Hepatocyte (in vitro differentiated cells): ENCODE results near the gene CBR3. TPM values are rescaled to one million over a fixed set of nuclear protein-coding genes. Genes with fewer than 3 reads are reported as not detected.

Source experiments
- DNase-seq: peaks from one replicate; pipeline ENCODE4 v3.0.0-alpha.2; 2016; ENCODE audit warnings: low spot score
- H2AFZ ChIP-seq: fragments of 200-600 bp; sonication (generic); 2 replicates; pipeline ENCODE4 v1.6.0; 2016; ENCODE audit warnings: antibody characterized with exemption, mild to moderate bottlenecking
- H3K27ac ChIP-seq: fragments of 200-600 bp; sonication (generic); 2 replicates; pipeline ENCODE4 v1.5.1; 2016; ENCODE audit warnings: mild to moderate bottlenecking
- H3K27me3 ChIP-seq: fragments of 200-600 bp; sonication (generic); 2 replicates; pipeline ENCODE4 v1.6.1; 2016
- H3K36me3 ChIP-seq: fragments of 200-600 bp; sonication (generic); replicated peaks from 2 replicates; pipeline ENCODE4 v1.5.1; 2016; ENCODE audit warnings: low read depth; ENCODE audit not compliant: insufficient read depth
- H3K4me1 ChIP-seq: fragments of 200-600 bp; sonication (generic); 2 replicates; pipeline ENCODE4 v1.5.1; 2016; ENCODE audit warnings: mild to moderate bottlenecking, moderate library complexity; ENCODE audit not compliant: insufficient read depth
- H3K4me2 ChIP-seq: fragments of 200-600 bp; sonication (generic); 2 replicates; pipeline ENCODE4 v1.6.0; 2016
- H3K4me3 ChIP-seq: fragments of 200-600 bp; sonication (generic); 2 replicates; pipeline ENCODE4 v1.5.1; 2016; ENCODE audit warnings: mild to moderate bottlenecking
- H3K79me2 ChIP-seq: fragments of 200-600 bp; sonication (generic); 2 replicates; pipeline ENCODE4 v1.6.0; 2017; ENCODE audit warnings: mild to moderate bottlenecking
- H3K9me2 ChIP-seq: fragments of 200-600 bp; sonication (generic); replicated peaks from 2 replicates; pipeline ENCODE4 v1.6.0; 2017; ENCODE audit warnings: mild to moderate bottlenecking; ENCODE audit not compliant: insufficient read depth
- H3K9me3 ChIP-seq: fragments of 200-600 bp; sonication (generic); 2 replicates; pipeline ENCODE4 v1.5.1; 2016; ENCODE audit warnings: low read depth, mild to moderate bottlenecking
- H4K20me1 ChIP-seq: fragments of 200-600 bp; sonication (generic); 2 replicates; pipeline ENCODE4 v1.6.0; 2016; ENCODE audit warnings: mild to moderate bottlenecking; ENCODE audit not compliant: insufficient read depth, poor library complexity, severe bottlenecking
- EZH2 ChIP-seq: fragments of 200-600 bp; sonication (generic); IDR thresholded peaks from 2 replicates; pipeline ENCODE4 v1.6.1; 2016; ENCODE audit warnings: antibody characterized with exemption, mild to moderate bottlenecking, borderline replicate concordance
- EZH2phosphoT487 ChIP-seq: fragments of 200-600 bp; sonication (generic); IDR thresholded peaks from one replicate; pipeline ENCODE4 v1.6.1; 2018; ENCODE audit warnings: antibody characterized with exemption, mild to moderate bottlenecking, low read depth, moderate library complexity; ENCODE audit not compliant: unreplicated experiment, severe bottlenecking
- WGBS: methylation state at CpG from one replicate; pipeline ENCODE4 v1.1.6; 2016; ENCODE audit warnings: low lambda C conversion rate; ENCODE audit errors: missing lambda C conversion rate; 5-methylcytosine and 5-hydroxymethylcytosine counted together
- polyA plus RNA-seq: library from polyadenylated mRNA; unstranded; fragments of >200 nt; fragmentation: Nextera tagmentation; extraction: Ambion mirVana; gene quantifications from 2 replicates; pipeline ENCODE4 v1.2.1, GENCODE V29; 2016
- total RNA-seq: library from RNA; depleted of rRNA; stranded (reverse); fragments of >200 nt; gene quantifications from 2 replicates; pipeline ENCODE4 v1.2.3, GENCODE V29; 2014
- TF ChIP-seq, protein P1 (sequence below): fragments of 200-600 bp; sonication (generic); IDR thresholded peaks from 2 replicates; pipeline ENCODE4 v1.5.1; 2016; ENCODE audit warnings: antibody characterized with exemption, mild to moderate bottlenecking; ENCODE audit not compliant: poor library complexity

Gene CBR3
- 0.12 and 1.7 TPM in 2 replicates for total RNA-seq
- polyA plus RNA-seq: 0.22 and 0.56 TPM in 2 replicates

DNA sequence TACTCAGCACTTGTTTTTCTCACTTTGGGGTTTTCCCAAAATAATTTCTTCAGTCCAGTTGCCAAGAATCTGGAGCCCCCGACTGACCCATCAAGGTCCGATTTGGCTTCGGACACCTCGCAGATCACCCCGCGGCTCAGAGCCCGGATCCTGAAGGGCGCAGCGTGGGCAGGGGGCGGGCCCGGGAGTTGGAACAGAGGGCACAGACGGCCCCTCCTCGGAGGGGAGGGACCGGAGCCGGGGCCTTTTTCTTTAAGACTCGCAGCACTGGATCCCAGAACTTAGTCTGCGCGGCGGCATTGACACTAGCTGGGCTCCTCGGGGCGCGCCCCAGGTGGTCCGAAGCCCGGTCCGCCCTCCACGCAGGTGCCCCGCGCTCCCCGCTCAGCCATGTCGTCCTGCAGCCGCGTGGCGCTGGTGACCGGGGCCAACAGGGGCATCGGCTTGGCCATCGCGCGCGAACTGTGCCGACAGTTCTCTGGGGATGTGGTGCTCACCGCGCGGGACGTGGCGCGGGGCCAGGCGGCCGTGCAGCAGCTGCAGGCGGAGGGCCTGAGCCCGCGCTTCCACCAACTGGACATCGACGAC, at the start of gene CBR3:
Gene CBR3 (plus strand): TSS at position 277 of the 588 bp plus-strand sequence. CDS start 114 bp downstream, at position 391.
- peaks cover 32% of the 10 kb centered on the region for H3K27me3 ChIP-seq
- H3K4me2 ChIP-seq: peak within 1 kb of the TSS; percentile 100
- H2AFZ ChIP-seq: peak within 1 kb of the TSS; percentile 56
- H3K9me3 ChIP-seq: no peaks in the 10 kb centered on the region
- peak within 1 kb of the TSS; percentile 7 for H3K27ac ChIP-seq
- peak; percentile 32 for DNase-seq
- no peaks in the 10 kb centered on the region for H3K9me2 ChIP-seq
- peaks cover 13% of the 10 kb centered on the region for H3K4me1 ChIP-seq
- WGBS: 2% methylated on average over 41 of the region's 53 CpGs
- peak within 1 kb of the TSS; percentile 43 for H3K4me3 ChIP-seq
- H3K36me3 ChIP-seq: no peaks in the 10 kb centered on the region
- H4K20me1 ChIP-seq: no peaks in the 10 kb centered on the region
- no peaks in the 10 kb centered on the region for H3K79me2 ChIP-seq
- TF ChIP-seq EZH2 (peak; percentile 58), EZH2phosphoT487 (no peak)
- TF ChIP-seq, protein P1, sequence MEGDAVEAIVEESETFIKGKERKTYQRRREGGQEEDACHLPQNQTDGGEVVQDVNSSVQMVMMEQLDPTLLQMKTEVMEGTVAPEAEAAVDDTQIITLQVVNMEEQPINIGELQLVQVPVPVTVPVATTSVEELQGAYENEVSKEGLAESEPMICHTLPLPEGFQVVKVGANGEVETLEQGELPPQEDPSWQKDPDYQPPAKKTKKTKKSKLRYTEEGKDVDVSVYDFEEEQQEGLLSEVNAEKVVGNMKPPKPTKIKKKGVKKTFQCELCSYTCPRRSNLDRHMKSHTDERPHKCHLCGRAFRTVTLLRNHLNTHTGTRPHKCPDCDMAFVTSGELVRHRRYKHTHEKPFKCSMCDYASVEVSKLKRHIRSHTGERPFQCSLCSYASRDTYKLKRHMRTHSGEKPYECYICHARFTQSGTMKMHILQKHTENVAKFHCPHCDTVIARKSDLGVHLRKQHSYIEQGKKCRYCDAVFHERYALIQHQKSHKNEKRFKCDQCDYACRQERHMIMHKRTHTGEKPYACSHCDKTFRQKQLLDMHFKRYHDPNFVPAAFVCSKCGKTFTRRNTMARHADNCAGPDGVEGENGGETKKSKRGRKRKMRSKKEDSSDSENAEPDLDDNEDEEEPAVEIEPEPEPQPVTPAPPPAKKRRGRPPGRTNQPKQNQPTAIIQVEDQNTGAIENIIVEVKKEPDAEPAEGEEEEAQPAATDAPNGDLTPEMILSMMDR: no peak

DNA sequence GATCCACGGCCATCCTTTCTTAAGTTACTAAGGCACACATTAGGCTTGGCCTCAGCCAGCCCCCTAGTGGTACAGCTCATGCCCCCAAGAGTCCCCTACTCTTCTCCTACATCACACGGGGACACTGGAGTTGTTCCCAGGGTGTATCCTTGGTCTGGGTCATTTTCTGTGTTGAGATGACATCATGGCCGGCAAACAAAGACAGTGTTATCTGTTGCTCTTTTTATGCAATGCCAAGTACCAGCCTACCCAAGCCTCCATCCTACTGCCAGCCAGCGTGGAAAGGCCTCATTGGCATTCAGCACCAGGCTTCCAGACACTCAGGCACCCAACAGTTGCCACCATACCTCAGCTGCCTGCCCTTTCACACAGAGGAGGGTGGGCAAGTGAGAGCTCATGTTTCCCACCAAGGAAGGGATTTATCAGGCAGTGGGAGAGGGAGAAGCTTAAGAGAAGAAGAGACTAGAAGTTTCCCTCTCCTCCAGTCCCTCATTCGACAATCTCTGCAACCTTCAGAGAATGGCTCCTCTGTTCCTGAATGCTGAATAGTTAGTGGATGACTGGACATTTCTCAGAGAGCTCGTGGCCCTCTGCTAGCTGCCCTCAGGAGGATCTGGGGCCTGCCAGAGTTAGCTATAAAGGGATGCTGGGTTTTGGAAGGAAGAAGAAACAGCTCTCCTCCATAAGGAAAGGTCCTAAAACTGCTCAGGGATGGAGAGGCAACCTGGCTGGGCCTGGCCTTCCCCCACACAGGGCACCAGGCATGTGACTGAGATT, 47.3 kb upstream of the CBR3 start:
- Histone ChIP-seq H3K4me1 (no peaks in the 10 kb centered on the region), H4K20me1 (no peaks in the 10 kb centered on the region), H3K27me3 (no peaks in the 10 kb centered on the region), H2AFZ (no peak overlapping the region), H3K27ac (no peak overlapping the region), H3K4me3 (no peak overlapping the region), H3K79me2 (no peaks in the 10 kb centered on the region), H3K36me3 (no peaks in the 10 kb centered on the region), H3K9me3 (no peaks in the 10 kb centered on the region), H3K4me2 (no peak overlapping the region), H3K9me2 (no peaks in the 10 kb centered on the region)
- WGBS: 77% methylated on average over 6 of the region's 6 CpGs
- TF ChIP-seq EZH2phosphoT487 (no peak), EZH2 (no peak)
- TF ChIP-seq, protein P1: no peak
- no peak for DNase-seq

DNA sequence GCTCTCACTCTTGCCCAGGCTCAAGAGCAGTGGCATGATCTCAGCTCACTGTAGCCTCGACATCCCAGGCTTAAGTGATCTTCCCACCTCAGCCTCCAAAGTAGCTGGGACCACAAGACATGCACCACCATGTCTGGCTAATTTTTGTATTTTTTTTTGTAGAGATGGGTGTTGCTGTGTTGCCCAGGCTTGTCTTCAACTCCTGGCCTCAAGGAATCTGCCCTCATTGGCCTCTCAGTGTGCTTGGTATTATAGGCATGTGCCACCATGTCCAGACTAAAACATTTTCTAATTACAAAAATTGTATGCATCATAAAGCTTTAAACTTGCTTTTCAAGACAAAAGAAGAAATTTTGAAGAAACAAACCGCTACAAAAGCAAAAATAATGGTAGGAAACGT, 44.9 kb upstream of the CBR3 start:
- no peak overlapping the region for H2AFZ ChIP-seq
- 68% methylated on average over 3 of the region's 3 CpGs for WGBS

More for the DNA sequence above, 44.9 kb upstream of the CBR3 start:
- H3K4me2 ChIP-seq: no peak overlapping the region
- H3K79me2 ChIP-seq: no peaks in the 10 kb centered on the region
- H3K9me3 ChIP-seq: no peaks in the 10 kb centered on the region
- no peaks in the 10 kb centered on the region for H3K9me2 ChIP-seq
- no peak overlapping the region for H3K27ac ChIP-seq
- TF ChIP-seq, protein P1: no peak
- H3K4me3 ChIP-seq: no peak overlapping the region
- no peak for DNase-seq
- H3K4me1 ChIP-seq: no peaks in the 10 kb centered on the region
- H4K20me1 ChIP-seq: no peaks in the 10 kb centered on the region
- no peaks in the 10 kb centered on the region for H3K36me3 ChIP-seq
- no peaks in the 10 kb centered on the region for H3K27me3 ChIP-seq
